H1 (cell line): ENCODE data around the gene LPAR2. TPM values are rescaled to one million over a fixed set of nuclear protein-coding genes. Genes with fewer than 3 reads are reported as not detected.

Experiments
- CTCF ChIA-PET: fragments of 300-600 bp; sonication (Branson Sonifier 250); formaldehyde crosslinking; loops from one replicate; lab custom pipeline; 2021; ENCODE audit not compliant: partially characterized antibody; lab: Charles Lee
- POLR2A ChIA-PET: fragments of 300-600 bp; sonication (Branson Sonifier 250); formaldehyde crosslinking; loops from one replicate; lab custom pipeline; 2021; ENCODE audit warnings: inconsistent platforms; ENCODE audit not compliant: partially characterized antibody; lab: Charles Lee
- DNase-seq, 2 experiments: peaks; one replicate each; pipeline versions ENCODE4 v3.0.0 to v3.0.0-alpha.2; 2010 to 2022; ENCODE audit warnings: low spot score in 2 of 2, low read depth in 1 of 2, mixed read lengths in 1 of 2
- FAIRE-seq: peaks from 2 replicates; lab custom pipeline; 2011; peaks lifted over from hg19 to GRCh38; lab: Jason Lieb, UNC
- H2AFZ ChIP-seq: 2 replicates; pipeline ENCODE4 v1.8.1; 2012; ENCODE audit warnings: low read length, inconsistent platforms
- H2AK5ac ChIP-seq: 2 replicates; pipeline ENCODE4 v1.6.1; 2013; ENCODE audit warnings: low read depth, low read length
- H2BK120ac ChIP-seq: replicated peaks from 2 replicates; pipeline ENCODE3; 2013; ENCODE audit warnings: low read depth, low read length, inconsistent platforms
- H2BK12ac ChIP-seq: 2 replicates; pipeline ENCODE4 v1.6.1; 2013; ENCODE audit warnings: low read depth, low read length
- H2BK15ac ChIP-seq: 2 replicates; pipeline ENCODE4 v1.6.1; 2013; ENCODE audit warnings: low read length
- H2BK20ac ChIP-seq: 2 replicates; pipeline ENCODE4 v1.6.1; 2013; ENCODE audit warnings: low read length
- H2BK5ac ChIP-seq: 2 replicates; pipeline ENCODE4 v1.6.1; 2013; ENCODE audit warnings: low read depth, low read length
- H3K14ac ChIP-seq: 2 replicates; pipeline ENCODE4 v1.6.1; 2013; ENCODE audit warnings: inconsistent platforms; ENCODE audit not compliant: insufficient read length
- H3K18ac ChIP-seq: 2 replicates; pipeline ENCODE4 v1.6.1; 2013; ENCODE audit warnings: low read length; ENCODE audit errors: extremely low read depth
- H3K23ac ChIP-seq: 2 replicates; pipeline ENCODE4 v1.6.1; 2013; ENCODE audit warnings: inconsistent platforms; ENCODE audit not compliant: insufficient read length
- H3K23me2 ChIP-seq: 2 replicates; pipeline ENCODE4 v1.6.1; 2013; ENCODE audit warnings: low read depth, low read length
- H3K27ac ChIP-seq: 2 replicates; pipeline ENCODE4 v1.6.1; 2011; ENCODE audit warnings: low read depth, low read length, inconsistent platforms
- H3K27me3 ChIP-seq, 4 experiments: replicated peaks in 1 of 4; 1 replicate in 1 of 4; 2 replicates in 3 of 4; pipeline versions ENCODE4 v1.6.1 to v1.8.1; 2011 to 2013; ENCODE audit warnings: low read length in 3 of 4, mild to moderate bottlenecking in 3 of 4, inconsistent platforms in 2 of 4, mixed read lengths in 2 of 4, moderate library complexity in 1 of 4; ENCODE audit not compliant: control insufficient read depth in 3 of 4, insufficient read depth in 3 of 4; ENCODE audit errors: extremely low read depth in 1 of 4
- H3K36me3 ChIP-seq, 4 experiments: 2 replicates each; pipeline versions ENCODE4 v1.6.1 to v1.8.1; 2011 to 2013; ENCODE audit warnings: mild to moderate bottlenecking in 4 of 4, low read length in 3 of 4, moderate library complexity in 2 of 4, control low read depth in 1 of 4, inconsistent platforms in 1 of 4; ENCODE audit not compliant: insufficient read depth in 4 of 4, control insufficient read depth in 2 of 4
- H3K4ac ChIP-seq: replicated peaks from 2 replicates; pipeline ENCODE3; 2013; ENCODE audit warnings: low read length, low read depth, mixed read lengths, inconsistent platforms; ENCODE audit not compliant: insufficient read length
- H3K4me1 ChIP-seq, 4 experiments: replicated peaks in 1 of 4; 1 replicate in 1 of 4; 2 replicates in 3 of 4; pipeline versions ENCODE4 v1.6.1 to v1.8.1; 2011 to 2013; ENCODE audit warnings: low read length in 3 of 4, inconsistent platforms in 2 of 4, mixed read lengths in 1 of 4; ENCODE audit not compliant: insufficient read depth in 4 of 4, control insufficient read depth in 3 of 4
- H3K4me2 ChIP-seq, 2 experiments: 2 replicates each; pipeline versions ENCODE4 v1.6.1 to v1.8.1; 2011 to 2013; ENCODE audit warnings: low read depth in 2 of 2, low read length in 2 of 2, control low read depth in 1 of 2, inconsistent platforms in 1 of 2, mild to moderate bottlenecking in 1 of 2; ENCODE audit not compliant: insufficient read depth in 1 of 2
- H3K4me3 ChIP-seq, 4 experiments: fragments of 200-600, 300-600 bp in 1 of 4; sonication (generic), shearing (Covaris generic), sonication (Bioruptor Twin) in 1 of 4; 2 replicates each; pipeline versions ENCODE4 v1.5.1 to v1.8.1; 2011 to 2016; ENCODE audit warnings: low read length in 4 of 4, low read depth in 3 of 4, control low read depth in 2 of 4, inconsistent platforms in 2 of 4, mild to moderate bottlenecking in 2 of 4, mixed read lengths in 1 of 4, moderate library complexity in 1 of 4; ENCODE audit not compliant: insufficient read depth in 2 of 4; ENCODE audit errors: extremely low read depth in 1 of 4
- H3K56ac ChIP-seq: replicated peaks from 2 replicates; pipeline ENCODE3; 2013; ENCODE audit warnings: low read depth, mild to moderate bottlenecking, mixed read lengths, low read length, inconsistent platforms; ENCODE audit not compliant: insufficient read length
- H3K79me1 ChIP-seq: 2 replicates; pipeline ENCODE4 v1.6.1; 2013; ENCODE audit warnings: low read depth, low read length, control low read depth
- H3K79me2 ChIP-seq, 2 experiments: 2 replicates each; pipeline versions ENCODE4 v1.6.1 to v1.8.1; 2012 to 2013; ENCODE audit warnings: low read length in 2 of 2, mild to moderate bottlenecking in 2 of 2, inconsistent platforms in 1 of 2; ENCODE audit not compliant: insufficient read depth in 2 of 2, control insufficient read depth in 1 of 2
- H3K9ac ChIP-seq, 4 experiments: replicated peaks in 1 of 4; 1 replicate in 1 of 4; 2 replicates in 3 of 4; pipeline versions ENCODE4 v1.6.1 to v1.8.1; 2011 to 2013; ENCODE audit warnings: low read depth in 3 of 4, low read length in 3 of 4, control low read depth in 2 of 4, mild to moderate bottlenecking in 2 of 4, moderate library complexity in 2 of 4, inconsistent platforms in 1 of 4; ENCODE audit errors: extremely low read depth in 1 of 4
- H3K9me3 ChIP-seq, 2 experiments: 2 replicates each; pipeline versions ENCODE4 v1.6.1 to v1.8.1; 2012 to 2013; ENCODE audit warnings: mild to moderate bottlenecking in 2 of 2, moderate library complexity in 2 of 2, control low read depth in 1 of 2, inconsistent platforms in 1 of 2, low read depth in 1 of 2, low read length in 1 of 2, mixed read lengths in 1 of 2; ENCODE audit not compliant: insufficient read depth in 2 of 2
- H4K20me1 ChIP-seq, 2 experiments: replicated peaks in 1 of 2; 2 replicates each; pipeline versions ENCODE3 to v1.8.1; 2011 to 2013; ENCODE audit warnings: inconsistent platforms in 2 of 2, low read length in 2 of 2, mild to moderate bottlenecking in 1 of 2; ENCODE audit not compliant: insufficient read depth in 2 of 2, control insufficient read depth in 1 of 2
- H4K5ac ChIP-seq: 2 replicates; pipeline ENCODE4 v1.6.1; 2013; ENCODE audit warnings: low read length, low read depth, mixed read lengths, inconsistent platforms; ENCODE audit not compliant: insufficient read length
- H4K8ac ChIP-seq: 2 replicates; pipeline ENCODE4 v1.8.0; 2013; ENCODE audit warnings: mild to moderate bottlenecking, moderate library complexity, low read length, inconsistent platforms; ENCODE audit not compliant: insufficient read depth; ENCODE audit errors: extremely low read depth
- H4K91ac ChIP-seq: replicated peaks from 2 replicates; pipeline ENCODE3; 2013; ENCODE audit warnings: low read length, mixed read lengths, inconsistent platforms; ENCODE audit not compliant: insufficient read length
- ATF2 ChIP-seq: IDR thresholded peaks from 2 replicates; pipeline ENCODE4 v1.6.1; 2012; ENCODE audit warnings: low read length, inconsistent platforms
- WGBS, 2 experiments: shearing (Covaris generic) in 1 of 2; methylation state at CpG; one replicate each; pipeline versions ENCODE4 v1.1.6 to v1.1.7; 2013 to 2015; ENCODE audit warnings: low lambda C conversion rate in 2 of 2, mixed read lengths in 2 of 2, inconsistent platforms in 1 of 2, low coverage in 1 of 2, missing lambda C conversion rate in 1 of 2; ENCODE audit not compliant: insufficient replicate concordance in 2 of 2, insufficient coverage in 1 of 2, insufficient read length in 1 of 2; ENCODE audit errors: extremely low coverage in 1 of 2, missing lambda C conversion rate in 1 of 2; 5-methylcytosine and 5-hydroxymethylcytosine counted together
- polyA plus RNA-seq, 7 experiments: library from polyadenylated mRNA; depleted of rRNA in 3 of 7; stranded (reverse) in 5 of 7; unstranded in 2 of 7; fragments of >200 nt in 5 of 7; fragments of 200-250 nt in 2 of 7; gene quantifications; 1 replicate in 5 of 7; 2 replicates in 1 of 7; 4 replicates in 1 of 7; pipeline versions ENCODE4 v1.2.1 to v1.2.3, GENCODE V29; 2011 to 2013; ENCODE audit warnings: missing spikeins in 2 of 7, mixed read lengths in 2 of 7
- total RNA-seq: library from RNA; stranded (reverse); fragmentation: NEBNext Ultra II Directional; extraction: Animal tissue kit (Norgen Biotek cat#: 25700); gene quantifications from 2 replicates; pipeline ENCODE4 v1.2.1, GENCODE V29; 2021

The LPAR2 gene
- total and polyA plus RNA-seq, 2 of the 8 experiments (the other 6 are each of a cell fraction or from before 2014, with no cell fraction given): 47.6 to 70.2 TPM

DNA sequence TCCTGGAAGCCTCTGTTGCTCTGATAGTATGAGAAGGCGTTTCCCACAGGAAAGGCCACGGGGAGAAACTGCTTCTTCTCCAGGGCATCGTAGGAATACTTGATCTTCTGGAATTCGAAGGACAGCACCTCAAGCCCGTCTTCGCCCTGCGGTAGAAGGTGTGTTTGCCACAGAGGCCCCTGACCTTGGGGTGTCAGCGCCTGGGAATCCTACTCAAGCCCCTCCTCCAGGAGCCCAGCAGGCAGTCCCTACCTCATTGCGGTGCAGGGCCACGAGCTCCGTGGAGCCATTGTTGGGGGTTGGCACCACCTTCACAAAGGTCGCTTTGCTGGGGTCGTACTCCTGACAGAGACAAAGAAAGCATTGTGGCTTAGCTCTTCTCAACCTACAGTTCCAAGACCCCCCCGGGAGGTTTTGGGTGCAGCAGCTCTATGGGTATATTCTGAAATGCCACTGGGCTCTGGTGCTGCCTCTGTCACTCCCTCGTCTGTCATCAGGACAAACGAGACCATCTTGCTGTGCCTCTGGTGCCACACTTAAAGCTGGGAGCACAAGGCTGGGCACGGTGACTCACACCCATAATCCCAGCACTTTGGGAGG is 31.7 kb upstream of the LPAR2 start:
- Histone ChIP-seq H4K20me1 (peaks cover 6 to 31% of the 10 kb centered on the region in 2 experiments), H2BK120ac (no peak overlapping the region), H3K79me2 (peaks cover 21 to 30% of the 10 kb centered on the region in 2 experiments), H3K14ac (no peak overlapping the region), H4K8ac (no peak overlapping the region), H3K36me3 (peaks cover 25 to 51% (median 42%) of the 10 kb centered on the region in 4 experiments), H4K91ac (no peak overlapping the region), H4K5ac (no peak overlapping the region), H2AK5ac (no peak overlapping the region), H3K9me3 (no peaks in the 10 kb centered on the region), H2BK5ac (no peak overlapping the region; the same call in 1 of the 2 replicates), H2BK20ac (no peak overlapping the region), H3K27ac (no peak overlapping the region), H2BK12ac (no peak overlapping the region), H3K4me1 (peaks cover 3 to 11% (median 6%) of the 10 kb centered on the region in 4 experiments; a peak in 5 of 7 replicates), H2AFZ (no peak overlapping the region), H3K79me1 (peaks cover 16% of the 10 kb centered on the region), H3K23me2 (no peaks in the 10 kb centered on the region), H3K27me3 (no peaks in the 10 kb centered on the region), H3K4ac (no peak overlapping the region), H3K9ac (no peak overlapping the region), H3K18ac (no peak overlapping the region), H3K56ac (no peak overlapping the region), H2BK15ac (no peak overlapping the region), H3K23ac (no peak overlapping the region), H3K4me3 (no peak overlapping the region), H3K4me2 (no peak overlapping the region)
- TF ChIP-seq ATF2: no peak
- FAIRE-seq: no peak
- ChIA-PET CTCF (interaction anchor here (0.6 to 1.4 kb wide), 5 partner anchors 16 to 160 kb away, joined by 3 to 5 read pairs (median 3); no protein-coding TSS in a partner anchor), POLR2A (interaction anchor here (0.9 to 2.1 kb wide), 4 partner anchors 8 to 16 kb away, joined by 3 to 9 read pairs (median 5); partner anchors contain the start of genes GMIP and ZNF101)
- DNase-seq: peak in 1 of 2 experiments; percentile 31
- WGBS, 2 experiments: 89% methylated on average over 17 of the region's 17 CpGs; no CpG with 5 or more reads in 1 of the 2 experiments
